GM12878 (cell line): ENCODE measurements around the gene HSD11B1. TPM values are rescaled to one million over a fixed set of nuclear protein-coding genes. Genes with fewer than 3 reads are reported as not detected.

Experiments used
- ATAC-seq: fragments of 200-7000 bp; cut with Tn5 transposase; 3 replicates; pipeline ENCODE4 v1.9.1; 2020; ENCODE audit warnings: mild to moderate bottlenecking, moderate library complexity
- BruUV-seq: library from RNA; stranded (reverse); fragments of 400-500 nt; replicated peaks from 2 replicates; lab custom pipeline; 2021; lab: Mats Ljungman, UMichigan
- CTCF ChIA-PET: fragments of 300-600 bp; sonication (Branson Sonifier 250); formaldehyde crosslinking; extraction: SDS; loops from one replicate; lab custom pipeline; 2021; ENCODE audit warnings: inconsistent platforms; lab: Yijun Ruan, JAX
- POLR2A ChIA-PET: fragments of 350-600 bp; formaldehyde crosslinking; extraction: SDS; loops from one replicate; lab custom pipeline; 2021; ENCODE audit warnings: inconsistent platforms; lab: Charles Lee
- RAD21 ChIA-PET: fragments of 300-600 bp; sonication (Branson Sonifier 250); formaldehyde crosslinking; loops from one replicate; lab custom pipeline; 2023; ENCODE audit warnings: antibody characterized with exemption; ENCODE audit not compliant: unreplicated experiment; lab: Charles Lee
- SMC1A ChIA-PET: fragments of 300-600 bp; sonication (Branson Sonifier 250); formaldehyde crosslinking; loops from one replicate; lab custom pipeline; 2023; ENCODE audit not compliant: unreplicated experiment, uncharacterized antibody; lab: Charles Lee
- DNase-seq: peaks from one replicate; pipeline ENCODE4 v3.0.0-alpha.2; 2011; ENCODE audit warnings: low read depth, low spot score
- FAIRE-seq: peaks from 3 replicates; lab custom pipeline; 2011; peaks lifted over from hg19 to GRCh38; lab: Jason Lieb, UNC
- H2AFZ ChIP-seq: 2 replicates; pipeline ENCODE4 v1.6.0; 2011; ENCODE audit warnings: low read depth, low read length, control low read depth; ENCODE audit not compliant: control insufficient read depth
- H3K27ac ChIP-seq: 2 replicates; pipeline ENCODE4 v1.5.1; 2011; ENCODE audit warnings: control low read depth; ENCODE audit not compliant: control insufficient read depth, insufficient read depth
- H3K27me3 ChIP-seq, 2 experiments: replicated peaks in 1 of 2; 2 replicates each; pipeline versions ENCODE4 v1.6.0 to v1.6.1; 2011; ENCODE audit warnings: low read length in 1 of 2; ENCODE audit not compliant: control insufficient read depth in 2 of 2, insufficient read depth in 2 of 2
- H3K36me3 ChIP-seq, 2 experiments: 2 replicates each; pipeline ENCODE4 v1.5.1; 2011; ENCODE audit warnings: low read length in 1 of 2; ENCODE audit not compliant: control insufficient read depth in 2 of 2, insufficient read depth in 2 of 2
- H3K4me1 ChIP-seq: 2 replicates; pipeline ENCODE4 v1.6.1; 2011; ENCODE audit warnings: mild to moderate bottlenecking, low read length, moderate library complexity, mixed read lengths; ENCODE audit not compliant: control insufficient read depth, insufficient read depth
- H3K4me2 ChIP-seq: 2 replicates; pipeline ENCODE4 v1.6.0; 2011; ENCODE audit warnings: control low read depth; ENCODE audit not compliant: control insufficient read depth, insufficient read depth
- H3K4me3 ChIP-seq: fragments of 200-600 bp; sonication (generic); 2 replicates; pipeline ENCODE4 v1.5.1; 2016
- H3K79me2 ChIP-seq: 2 replicates; pipeline ENCODE4 v1.6.0; 2011; ENCODE audit warnings: low read length; ENCODE audit not compliant: control insufficient read depth, insufficient read depth
- H3K9ac ChIP-seq: 2 replicates; pipeline ENCODE4 v1.8.0; 2011; ENCODE audit warnings: low read length, control low read depth, mixed read lengths; ENCODE audit not compliant: control insufficient read depth, insufficient read depth
- H3K9me3 ChIP-seq: replicated peaks from 3 replicates; pipeline ENCODE4 v1.5.1; 2011; ENCODE audit warnings: mild to moderate bottlenecking, low read length; ENCODE audit not compliant: control insufficient read depth, insufficient read depth
- H4K20me1 ChIP-seq: 2 replicates; pipeline ENCODE4 v1.6.0; 2011; ENCODE audit not compliant: control insufficient read depth, insufficient read depth
- CREM ChIP-seq: IDR thresholded peaks from 2 replicates; pipeline ENCODE4 v1.6.1; 2014; ENCODE audit warnings: antibody characterized with exemption, low read depth
- CTCF ChIP-seq, 3 experiments: IDR thresholded peaks in 2 of 3; conservative IDR thresholded peaks in 1 of 3; 2 replicates each; pipeline ENCODE4 v1.5.1; 2011; ENCODE audit warnings: low read depth in 3 of 3, low read length in 3 of 3, mild to moderate bottlenecking in 3 of 3, control low read depth in 2 of 3, moderate library complexity in 2 of 3, inconsistent platforms in 1 of 3, mixed read lengths in 1 of 3; ENCODE audit not compliant: control insufficient read depth in 2 of 3, insufficient read depth in 1 of 3; ENCODE audit errors: extremely low read depth in 1 of 3
- E2F8 ChIP-seq: fragments of 450-650 bp; IDR thresholded peaks from 2 replicates; pipeline ENCODE4 v1.6.1; 2018; ENCODE audit warnings: mild to moderate bottlenecking, low read depth, moderate library complexity; ENCODE audit not compliant: partially characterized antibody
- KLF5 ChIP-seq: fragments of 450-650 bp; IDR thresholded peaks from 2 replicates; pipeline ENCODE4 v1.6.1; 2014; ENCODE audit warnings: mild to moderate bottlenecking; ENCODE audit not compliant: partially characterized antibody
- MLLT1 ChIP-seq: fragments of 450-650 bp; IDR thresholded peaks from 2 replicates; pipeline ENCODE4 v1.6.1; 2016; ENCODE audit warnings: mild to moderate bottlenecking
- RAD21 ChIP-seq: IDR thresholded peaks from 2 replicates; pipeline ENCODE4 v1.6.1; 2011; ENCODE audit warnings: mild to moderate bottlenecking, low read depth, low read length, moderate library complexity; ENCODE audit not compliant: insufficient read depth
- RCOR1 ChIP-seq: conservative IDR thresholded peaks from 2 replicates; pipeline ENCODE4 v1.6.1; 2012; ENCODE audit warnings: low read depth, low read length, improper control_type of control experiment
- SIN3A ChIP-seq: IDR thresholded peaks from 2 replicates; pipeline ENCODE4 v1.6.1; 2012; ENCODE audit warnings: low read depth, low read length, improper control_type of control experiment
- STAT3 ChIP-seq: IDR thresholded peaks from 2 replicates; pipeline ENCODE4 v1.6.1; 2011; ENCODE audit warnings: low read depth, low read length, improper control_type of control experiment
- ZNF592 ChIP-seq: fragments of 450-650 bp; IDR thresholded peaks from 2 replicates; pipeline ENCODE4 v1.6.1; 2017; ENCODE audit warnings: mild to moderate bottlenecking, moderate library complexity
- WGBS: methylation state at CpG from one replicate; pipeline ENCODE4 v1.1.6; 2016; ENCODE audit warnings: low lambda C conversion rate; ENCODE audit not compliant: insufficient replicate concordance, insufficient coverage; ENCODE audit errors: missing lambda C conversion rate; 5-methylcytosine and 5-hydroxymethylcytosine counted together
- in situ Hi-C: fragments of 300-500 bp; cut with MboI; formaldehyde crosslinking; loops from 9 replicates; pipeline ENCODE4 v1.14.3; 2018; ENCODE audit warnings: mixed read lengths
- intact Hi-C: fragments of 100-400 bp; cut with micrococcal nuclease; formaldehyde crosslinking; loops from one replicate; pipeline ENCODE4 v1.14.2; 2022; ENCODE audit not compliant: unreplicated experiment
- polyA plus RNA-seq, 11 experiments: library from polyadenylated mRNA; depleted of rRNA in 4 of 11; unstranded in 6 of 11; stranded (reverse) in 5 of 11; fragments of >200 nt; fragmentation: Nextera tagmentation in 4 of 11; fragmentation: Illumina TruSeq in 1 of 11; extraction: Ambion mirVana in 4 of 11; extraction: Trizol in 1 of 11; gene quantifications; 1 replicate in 1 of 11; 2 replicates in 10 of 11; pipeline versions ENCODE4 v1.2.1 to v1.2.3, GENCODE V29; 2011 to 2016; ENCODE audit warnings: inconsistent platforms in 2 of 11, missing spikeins in 2 of 11, low read depth in 1 of 11
- total RNA-seq, 4 experiments: library from RNA; depleted of rRNA in 3 of 4; stranded (reverse); fragments of >200 nt in 3 of 4; fragmentation: Illumina TruSeq in 1 of 4; extraction: Trizol in 1 of 4; gene quantifications; 2 replicates each; pipeline versions ENCODE4 v1.2.1 to v1.2.3, GENCODE V29; 2013 to 2021

The HSD11B1 gene
- total and polyA plus RNA-seq, 10 of the 15 experiments (the other 5 are each of a cell fraction or from before 2014, with no cell fraction given) = 0.04 to 0.27 (median 0.15) TPM; not detected in 7

GRCh38 chr1:209673631-209674417 is 30.8 kb upstream of the HSD11B1 start:
- no peak for DNase-seq
- Histone ChIP-seq H3K4me3 (no peak overlapping the region), H3K79me2 (no peaks in the 10 kb centered on the region), H3K27ac (no peak overlapping the region), H2AFZ (no peak overlapping the region), H3K27me3 (peaks cover 0 to 3% of the 10 kb centered on the region in 2 experiments; a peak in 3 of 4 replicates), H4K20me1 (no peaks in the 10 kb centered on the region; the same call in 1 of the 2 replicates), H3K9me3 (no peaks in the 10 kb centered on the region), H3K4me1 (peaks cover 18% of the 10 kb centered on the region), H3K36me3 (no peaks in the 10 kb centered on the region), H3K9ac (no peak overlapping the region), H3K4me2 (peak overlapping the region; percentile 12; the same call in 1 of the 2 replicates)
- ChIA-PET SMC1A (interaction anchor here (0.7 to 10.1 kb wide), 20 partner anchors 9 to 1011 kb away, joined by 3 to 261 read pairs (median 4); partner anchors contain the start of gene LAMB3), RAD21 (interaction anchor here (0.7 to 7.1 kb wide), 20 partner anchors 9 to 142 kb away, joined by 3 to 195 read pairs (median 5); partner anchors contain the start of genes LAMB3 and TRAF3IP3), POLR2A (interaction anchor here (0.5 to 6.2 kb wide), 11 partner anchors 9 to 82 kb away, joined by 3 to 95 read pairs (median 6); partner anchors contain the start of genes LAMB3 and TRAF3IP3), CTCF (interaction anchor here (0.9 to 6.0 kb wide), 20 partner anchors 9 to 150 kb away, joined by 3 to 58 read pairs (median 4); partner anchors contain the start of gene LAMB3)
- intact Hi-C loops (loop anchor here (2.0 to 10.0 kb wide), 2 partner anchors 19 to 1849 kb away; no protein-coding TSS in a partner anchor), in situ Hi-C loops (no loop called here)
- 83% methylated on average over 7 of the region's 7 CpGs for WGBS
- ATAC-seq = no peak
- no peak for FAIRE-seq
- BruUV-seq = TSS peak; percentile 89
- TF ChIP-seq CTCF (IDR thresholded peaks at IDR 0.05 in 2 of 3, conservative IDR thresholded peaks at IDR 0.05 in 1 of 3; ENCODE audit: control insufficient read depth in 2 of 3, extremely low read depth in 1 of 3, insufficient read depth in 1 of 3, low read depth in 3 of 3, low read length in 3 of 3) (no peak), ZNF592 (0 out of 2 replicates have a peak, but pooled peaks have one; percentile 9), STAT3 (peak; percentile 76; the same call in 1 of the 2 replicates), SIN3A (no peak; the same call in 1 of the 2 replicates), CREM (no peak), KLF5 (no peak), RCOR1 (no peak), E2F8 (no peak), RAD21 (no peak), MLLT1 (0 out of 2 replicates have a peak, but pooled peaks have one; percentile 1)
